GM23338 (cell line): ENCODE data around the gene MKI67.

ENCODE experiments used
- POLR2AphosphoS5 ChIP-seq: IDR thresholded peaks from 2 replicates; pipeline ENCODE4 v1.6.1; 2016; ENCODE audit warnings: antibody characterized with exemption, low read depth
- TF ChIP-seq, protein P1 (sequence below), 2 experiments: fragments of 200-600 bp in 1 of 2; sonication (generic) in 1 of 2; conservative IDR thresholded peaks; 2 replicates each; pipeline versions ENCODE4 v1.5.1 to v1.6.1; 2016 to 2017; ENCODE audit warnings: antibody characterized with exemption in 2 of 2, low read depth in 2 of 2, mild to moderate bottlenecking in 2 of 2, moderate library complexity in 1 of 2
- TF ChIP-seq, protein P2 (sequence below): IDR thresholded peaks from one replicate; pipeline ENCODE4 v1.6.1; 2018; ENCODE audit warnings: antibody characterized with exemption; ENCODE audit not compliant: unreplicated experiment

DNA sequence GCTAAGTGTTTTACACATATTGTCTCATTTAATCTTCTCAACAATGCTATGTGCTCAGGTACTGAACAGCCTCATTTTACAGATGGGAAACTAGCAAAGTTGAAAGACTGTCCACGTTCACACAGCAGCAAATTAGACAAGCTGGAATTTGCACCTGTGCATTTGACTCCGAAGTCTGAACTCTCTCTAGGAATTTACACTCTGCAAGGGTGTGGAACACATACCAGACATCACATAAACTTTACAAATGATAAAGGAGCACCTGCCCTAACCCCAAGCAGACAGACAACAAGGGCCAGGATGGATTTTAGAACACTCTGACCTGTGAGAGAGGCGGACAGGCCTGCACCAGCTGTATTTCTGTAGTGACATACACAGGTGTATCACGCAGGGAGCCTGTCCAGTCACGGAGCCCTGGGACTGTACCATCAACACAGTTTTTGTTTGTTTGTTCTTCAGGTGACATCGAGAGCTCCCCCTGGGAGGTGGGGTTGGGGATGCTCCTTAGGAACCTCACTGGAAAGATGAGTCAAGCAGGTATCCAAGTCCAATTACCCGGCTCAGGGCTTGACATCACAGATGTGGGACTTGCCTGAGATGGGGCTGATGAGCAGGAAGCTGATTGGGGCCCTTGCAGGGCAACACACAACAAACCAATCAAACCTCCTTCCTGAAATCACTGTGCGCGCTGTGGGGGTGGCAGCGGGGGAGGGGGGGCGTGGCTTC lies 31.0 kb downstream of the MKI67 start:
- TF ChIP-seq, protein P1, sequence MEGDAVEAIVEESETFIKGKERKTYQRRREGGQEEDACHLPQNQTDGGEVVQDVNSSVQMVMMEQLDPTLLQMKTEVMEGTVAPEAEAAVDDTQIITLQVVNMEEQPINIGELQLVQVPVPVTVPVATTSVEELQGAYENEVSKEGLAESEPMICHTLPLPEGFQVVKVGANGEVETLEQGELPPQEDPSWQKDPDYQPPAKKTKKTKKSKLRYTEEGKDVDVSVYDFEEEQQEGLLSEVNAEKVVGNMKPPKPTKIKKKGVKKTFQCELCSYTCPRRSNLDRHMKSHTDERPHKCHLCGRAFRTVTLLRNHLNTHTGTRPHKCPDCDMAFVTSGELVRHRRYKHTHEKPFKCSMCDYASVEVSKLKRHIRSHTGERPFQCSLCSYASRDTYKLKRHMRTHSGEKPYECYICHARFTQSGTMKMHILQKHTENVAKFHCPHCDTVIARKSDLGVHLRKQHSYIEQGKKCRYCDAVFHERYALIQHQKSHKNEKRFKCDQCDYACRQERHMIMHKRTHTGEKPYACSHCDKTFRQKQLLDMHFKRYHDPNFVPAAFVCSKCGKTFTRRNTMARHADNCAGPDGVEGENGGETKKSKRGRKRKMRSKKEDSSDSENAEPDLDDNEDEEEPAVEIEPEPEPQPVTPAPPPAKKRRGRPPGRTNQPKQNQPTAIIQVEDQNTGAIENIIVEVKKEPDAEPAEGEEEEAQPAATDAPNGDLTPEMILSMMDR (conservative IDR thresholded peaks at IDR 0.05; ENCODE audit: low read depth in 2 of 2), result no peak
- TF ChIP-seq, protein P2, sequence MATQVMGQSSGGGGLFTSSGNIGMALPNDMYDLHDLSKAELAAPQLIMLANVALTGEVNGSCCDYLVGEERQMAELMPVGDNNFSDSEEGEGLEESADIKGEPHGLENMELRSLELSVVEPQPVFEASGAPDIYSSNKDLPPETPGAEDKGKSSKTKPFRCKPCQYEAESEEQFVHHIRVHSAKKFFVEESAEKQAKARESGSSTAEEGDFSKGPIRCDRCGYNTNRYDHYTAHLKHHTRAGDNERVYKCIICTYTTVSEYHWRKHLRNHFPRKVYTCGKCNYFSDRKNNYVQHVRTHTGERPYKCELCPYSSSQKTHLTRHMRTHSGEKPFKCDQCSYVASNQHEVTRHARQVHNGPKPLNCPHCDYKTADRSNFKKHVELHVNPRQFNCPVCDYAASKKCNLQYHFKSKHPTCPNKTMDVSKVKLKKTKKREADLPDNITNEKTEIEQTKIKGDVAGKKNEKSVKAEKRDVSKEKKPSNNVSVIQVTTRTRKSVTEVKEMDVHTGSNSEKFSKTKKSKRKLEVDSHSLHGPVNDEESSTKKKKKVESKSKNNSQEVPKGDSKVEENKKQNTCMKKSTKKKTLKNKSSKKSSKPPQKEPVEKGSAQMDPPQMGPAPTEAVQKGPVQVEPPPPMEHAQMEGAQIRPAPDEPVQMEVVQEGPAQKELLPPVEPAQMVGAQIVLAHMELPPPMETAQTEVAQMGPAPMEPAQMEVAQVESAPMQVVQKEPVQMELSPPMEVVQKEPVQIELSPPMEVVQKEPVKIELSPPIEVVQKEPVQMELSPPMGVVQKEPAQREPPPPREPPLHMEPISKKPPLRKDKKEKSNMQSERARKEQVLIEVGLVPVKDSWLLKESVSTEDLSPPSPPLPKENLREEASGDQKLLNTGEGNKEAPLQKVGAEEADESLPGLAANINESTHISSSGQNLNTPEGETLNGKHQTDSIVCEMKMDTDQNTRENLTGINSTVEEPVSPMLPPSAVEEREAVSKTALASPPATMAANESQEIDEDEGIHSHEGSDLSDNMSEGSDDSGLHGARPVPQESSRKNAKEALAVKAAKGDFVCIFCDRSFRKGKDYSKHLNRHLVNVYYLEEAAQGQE, result no peak
- 0 out of 2 replicates have a peak, but pooled peaks have one; percentile 9 for TF ChIP-seq POLR2AphosphoS5
